ENCODE data around the gene CXCL11. TPM values are rescaled to one million over a fixed set of nuclear protein-coding genes. Genes with fewer than 3 reads are reported as not detected.
"Not testable (repeated sequence)": the region's sequence is repeated elsewhere in the genome, so short reads cannot be mapped to it uniquely, and the experiment has no call there.

Gene CXCL11
- total RNA-seq, 2 experiments from 2014 or later: 0.40 to 0.53 TPM

- Mint-ChIP-seq H3K27me3 (no peaks in the 10 kb centered on the region), H3K4me1 (peaks cover 70% of the 10 kb centered on the region), H3K9me3 (ENCODE audit: low read depth) (no peaks in the 10 kb centered on the region), H3K27ac (peak overlapping the region; percentile 70), H3K36me3 (peaks cover 26% of the 10 kb centered on the region), H3K4me3 (no peak overlapping the region)
- CTCF ChIA-PET: interaction anchor here (1.9 to 2.7 kb wide), 2 partner anchors 35 to 64 kb away, joined by 4 to 28 read pairs; no protein-coding TSS in a partner anchor
- DNase-seq (no peak), ATAC-seq (peak; percentile 56)
Measured at GRCh38 chr4:76059750-76060149, 23.9 kb upstream of the CXCL11 start.

DNA sequence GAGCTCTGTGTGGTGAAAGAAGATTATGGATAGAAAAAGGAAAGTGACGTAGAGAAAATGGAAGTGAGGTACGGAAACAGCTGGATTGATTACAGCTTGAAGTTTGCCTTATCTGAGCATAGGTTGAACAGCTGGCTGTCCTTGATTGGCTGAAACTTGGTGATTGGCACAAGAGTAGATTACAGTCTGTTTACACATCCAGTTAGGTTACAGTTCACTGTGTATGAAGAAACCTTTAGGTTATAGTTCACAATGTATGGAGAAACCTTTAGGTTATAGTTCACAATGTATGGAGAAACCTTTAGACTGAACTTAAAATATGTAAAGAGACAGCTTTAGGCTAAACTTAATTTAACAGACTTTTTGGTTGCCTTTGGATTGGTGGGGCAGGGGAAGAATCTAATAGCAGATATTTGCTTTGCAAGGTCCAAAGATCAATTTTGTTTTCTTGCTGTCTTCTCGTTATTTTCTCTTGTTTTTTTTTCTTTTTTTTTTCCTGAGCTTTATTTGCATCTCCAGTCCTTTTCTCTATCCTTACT lies 23.1 kb upstream of the CXCL11 start:
- peak overlapping the region; percentile 80 for H3K27ac Mint-ChIP-seq

GRCh38 chr4:76058302-76058701 lies 22.4 kb upstream of the CXCL11 start:
- ATAC-seq (peak; percentile 71), DNase-seq (no peak)
- Mint-ChIP-seq H3K27ac (peak overlapping the region; percentile 80), H3K36me3 (peaks cover 23% of the 10 kb centered on the region), H3K27me3 (peaks cover 4% of the 10 kb centered on the region), H3K9me3 (ENCODE audit: low read depth) (no peaks in the 10 kb centered on the region), H3K4me3 (no peak overlapping the region), H3K4me1 (peaks cover 77% of the 10 kb centered on the region)
- CTCF ChIA-PET: interaction anchor here (1.0 to 2.7 kb wide), 6 partner anchors 13 to 67 kb away, joined by 3 to 28 read pairs (median 4); partner anchors contain the start of gene SDAD1

More for the DNA sequence above, 23.1 kb upstream of the CXCL11 start:
- ATAC-seq (peak; percentile 25), DNase-seq (peak; percentile 59)
- Mint-ChIP-seq H3K4me1 (peaks cover 73% of the 10 kb centered on the region), H3K4me3 (peak overlapping the region; percentile 1), H3K36me3 (peaks cover 23% of the 10 kb centered on the region), H3K27me3 (no peaks in the 10 kb centered on the region), H3K9me3 (ENCODE audit: low read depth) (no peaks in the 10 kb centered on the region)
- CTCF ChIA-PET: interaction anchor here (1.0 to 2.7 kb wide), 6 partner anchors 12 to 68 kb away, joined by 3 to 28 read pairs (median 4); partner anchors contain the start of gene SDAD1

DNA sequence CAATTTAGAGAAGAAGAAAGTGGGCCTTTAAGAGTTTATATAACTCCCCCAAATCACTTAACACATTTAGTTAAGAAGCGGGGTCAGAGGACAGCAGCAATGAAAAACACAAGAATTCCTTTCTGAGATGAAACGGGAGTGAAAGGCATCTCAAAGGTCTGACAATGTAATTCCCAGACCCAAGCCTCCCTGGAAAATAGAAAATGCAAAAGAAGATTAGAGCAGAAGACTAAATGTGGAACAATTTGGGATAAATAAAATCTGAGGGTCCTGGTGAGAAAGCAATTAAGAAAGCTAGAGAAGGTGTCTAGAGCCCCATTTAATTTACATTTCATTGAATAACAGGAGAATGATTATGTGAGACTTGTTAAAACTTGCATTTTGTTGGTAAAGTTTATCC lies 19.6 kb upstream of the CXCL11 start:
- peak overlapping the region; percentile 58 for H3K27ac Mint-ChIP-seq
- H3K9me3 Mint-ChIP-seq (ENCODE audit: low read depth): no peaks in the 10 kb centered on the region
- CTCF ChIA-PET: interaction anchor here (1.0 to 3.2 kb wide), 3 partner anchors 12 to 59 kb away, joined by 3 to 15 read pairs (median 4); no protein-coding TSS in a partner anchor
- H3K4me1 Mint-ChIP-seq: peaks cover 61% of the 10 kb centered on the region
- H3K27me3 Mint-ChIP-seq: peaks cover 4% of the 10 kb centered on the region
- peaks cover 7% of the 10 kb centered on the region for H3K36me3 Mint-ChIP-seq
- DNase-seq (no peak), ATAC-seq (no peak)
- H3K4me3 Mint-ChIP-seq: no peak overlapping the region

GRCh38 chr4:76055016-76055415 lies 19.1 kb upstream of the CXCL11 start:
- peaks cover 5% of the 10 kb centered on the region for H3K36me3 Mint-ChIP-seq
- CTCF ChIA-PET: interaction anchor here (1.0 to 3.2 kb wide), 5 partner anchors 12 to 115 kb away, joined by 3 to 15 read pairs (median 3); no protein-coding TSS in a partner anchor
- H3K27me3 Mint-ChIP-seq: peaks cover 4% of the 10 kb centered on the region
- peak overlapping the region; percentile 58 for H3K27ac Mint-ChIP-seq
- H3K4me1 Mint-ChIP-seq: peaks cover 57% of the 10 kb centered on the region
- H3K4me3 Mint-ChIP-seq: no peak overlapping the region
- H3K9me3 Mint-ChIP-seq (ENCODE audit: low read depth): no peaks in the 10 kb centered on the region
- DNase-seq: peak; percentile 67
- peak; percentile 73 for ATAC-seq

DNA sequence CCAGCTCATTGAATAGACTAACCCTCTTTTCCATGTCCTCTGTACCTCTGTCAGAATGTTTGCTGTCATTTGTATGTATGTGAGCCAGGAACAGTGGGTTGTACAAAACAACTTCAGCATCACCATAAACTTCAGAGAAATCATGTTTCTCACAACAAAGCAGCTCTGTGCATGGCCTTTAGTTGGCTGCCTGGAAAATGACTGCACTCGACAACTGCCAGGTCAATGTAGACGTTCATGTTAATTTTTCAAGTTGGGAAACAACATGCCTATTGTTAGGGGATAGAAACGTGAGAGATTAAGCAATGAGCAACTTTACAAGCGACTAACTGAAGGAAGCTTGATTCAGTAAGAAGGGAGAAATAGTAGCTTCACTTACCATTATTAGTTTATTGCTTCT lies 17.9 kb upstream of the CXCL11 start:
- CTCF ChIA-PET: interaction anchor here (0.6 to 3.2 kb wide), 5 partner anchors 37 to 243 kb away, joined by 3 to 15 read pairs (median 3); no protein-coding TSS in a partner anchor
- H3K9me3 Mint-ChIP-seq (ENCODE audit: low read depth): no peaks in the 10 kb centered on the region
- DNase-seq: no peak
- no peak overlapping the region for H3K27ac Mint-ChIP-seq
- no peak for ATAC-seq
- H3K36me3 Mint-ChIP-seq: peaks cover 5% of the 10 kb centered on the region
- peaks cover 4% of the 10 kb centered on the region for H3K27me3 Mint-ChIP-seq
- H3K4me1 Mint-ChIP-seq: peaks cover 45% of the 10 kb centered on the region
- no peak overlapping the region for H3K4me3 Mint-ChIP-seq

- H3K4me1 Mint-ChIP-seq: peaks cover 16% of the 10 kb centered on the region
- ATAC-seq; H3K4me3 Mint-ChIP-seq; H3K9me3 Mint-ChIP-seq (ENCODE audit: low read depth); DNase-seq; H3K36me3 Mint-ChIP-seq; H3K27me3 Mint-ChIP-seq; H3K27ac Mint-ChIP-seq; CTCF ChIA-PET: not testable (repeated sequence)
Measured at GRCh38 chr4:76050560-76051050, 14.7 kb upstream of the CXCL11 start.

DNA sequence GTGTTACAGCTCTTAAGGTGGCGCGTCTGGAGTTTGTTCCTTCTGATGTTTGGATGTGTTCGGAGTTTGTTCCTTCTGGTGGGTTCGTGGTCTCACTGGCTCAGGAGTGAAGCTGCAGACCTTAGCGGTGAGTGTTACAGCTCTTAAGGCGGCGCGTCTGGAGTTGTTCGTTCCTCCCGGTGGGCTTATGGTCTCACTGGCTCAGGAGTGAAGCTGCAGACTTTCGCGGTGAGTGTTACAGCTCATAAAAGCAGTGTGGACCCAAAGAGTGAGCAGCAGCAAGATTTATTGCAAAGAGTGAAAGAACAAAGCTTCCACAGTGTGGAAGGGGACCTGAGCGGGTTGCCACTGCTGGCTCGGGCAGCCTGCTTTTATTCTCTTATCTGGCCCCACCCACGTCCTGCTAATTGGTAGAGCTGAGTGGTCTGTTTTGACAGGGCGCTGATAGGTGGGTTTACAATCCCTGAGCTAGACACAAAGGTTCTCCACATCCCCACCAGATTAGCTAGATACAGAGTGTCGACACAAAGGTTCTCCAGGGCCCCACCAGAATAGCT lies 14.1 kb upstream of the CXCL11 start:
- H3K4me1 Mint-ChIP-seq; H3K27ac Mint-ChIP-seq; DNase-seq; CTCF ChIA-PET; H3K27me3 Mint-ChIP-seq; H3K4me3 Mint-ChIP-seq; H3K9me3 Mint-ChIP-seq (ENCODE audit: low read depth); ATAC-seq; H3K36me3 Mint-ChIP-seq: not testable (repeated sequence)

GRCh38 chr4:76044686-76045085 lies 8.8 kb upstream of the CXCL11 start:
- CTCF ChIA-PET; H3K27me3 Mint-ChIP-seq; ATAC-seq; H3K36me3 Mint-ChIP-seq; H3K4me3 Mint-ChIP-seq; H3K27ac Mint-ChIP-seq; H3K9me3 Mint-ChIP-seq (ENCODE audit: low read depth); DNase-seq: not testable (repeated sequence)
- H3K4me1 Mint-ChIP-seq: peaks cover 17% of the 10 kb centered on the region

DNA sequence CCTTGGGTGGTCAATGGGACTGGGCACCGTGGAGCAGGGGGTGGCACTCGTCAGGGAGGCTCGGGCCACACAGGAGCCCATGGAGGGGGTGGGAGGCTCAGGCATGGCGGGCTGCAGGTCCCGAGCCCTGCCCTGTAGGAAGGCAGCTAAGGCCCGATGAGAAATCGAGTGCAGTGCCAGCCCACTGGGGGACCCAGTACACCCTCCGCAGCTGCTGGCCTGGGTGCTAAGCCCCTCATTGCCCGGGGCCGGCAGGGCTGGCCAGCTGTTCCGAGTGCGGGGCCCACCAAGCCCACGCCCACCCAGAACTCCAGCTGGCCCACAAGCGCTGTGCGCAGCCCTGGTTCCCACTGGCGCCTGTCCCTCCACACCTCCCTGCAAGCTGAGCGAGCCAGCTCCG lies 7.4 kb upstream of the CXCL11 start:
- H3K27me3 Mint-ChIP-seq; H3K27ac Mint-ChIP-seq; H3K9me3 Mint-ChIP-seq (ENCODE audit: low read depth); DNase-seq; ATAC-seq; CTCF ChIA-PET; H3K36me3 Mint-ChIP-seq; H3K4me3 Mint-ChIP-seq: not testable (repeated sequence)
- H3K4me1 Mint-ChIP-seq: peaks cover 17% of the 10 kb centered on the region

DNA sequence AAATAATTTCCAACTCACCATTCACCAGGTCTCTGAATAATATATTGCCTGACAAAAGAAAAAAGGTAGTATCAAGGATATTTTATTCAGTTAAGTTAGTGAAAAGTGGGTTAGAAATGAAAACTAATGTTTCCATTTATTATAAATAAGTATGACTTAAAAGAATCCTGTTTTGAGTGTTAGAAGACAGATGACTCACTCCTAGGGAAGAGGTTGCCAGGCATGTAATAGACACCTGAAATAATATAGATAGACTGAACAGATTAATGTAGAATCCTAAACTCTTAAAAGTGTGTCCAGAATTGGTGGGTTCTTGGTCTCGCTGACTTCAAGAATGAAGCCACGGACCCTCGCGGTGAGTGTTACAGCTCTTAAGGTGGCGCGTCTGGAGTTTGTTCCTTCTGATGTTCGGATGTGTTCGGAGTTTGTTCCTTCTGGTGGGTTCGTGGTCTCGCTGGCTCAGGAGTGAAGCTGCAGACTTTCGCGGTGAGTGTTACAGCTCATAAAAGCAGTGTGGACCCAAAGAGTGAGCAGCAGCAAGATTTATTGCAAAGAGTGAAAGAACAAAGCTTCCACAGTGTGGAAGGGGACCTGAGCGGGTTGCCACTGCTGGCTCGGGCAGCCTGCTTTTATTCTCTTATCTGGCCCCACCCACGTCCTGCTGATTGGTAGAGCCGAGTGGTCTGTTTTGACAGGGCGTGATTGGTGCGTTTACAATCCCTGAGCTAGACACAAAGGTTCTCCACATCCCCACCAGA lies 6.5 kb upstream of the CXCL11 start:
- H3K4me3 Mint-ChIP-seq: peak overlapping the region; percentile 66
- H3K27ac Mint-ChIP-seq: peak overlapping the region; percentile 85
- CTCF ChIA-PET: interaction anchor here (0.7 to 1.9 kb wide), 2 partner anchors 15 to 22 kb away, joined by 3 to 6 read pairs; no protein-coding TSS in a partner anchor
- H3K27me3 Mint-ChIP-seq; H3K36me3 Mint-ChIP-seq; H3K9me3 Mint-ChIP-seq (ENCODE audit: low read depth); DNase-seq: not testable (repeated sequence)
- H3K4me1 Mint-ChIP-seq: peaks cover 17% of the 10 kb centered on the region
- ATAC-seq: peak; percentile 87

- no peaks in the 10 kb centered on the region for H3K9me3 Mint-ChIP-seq (ENCODE audit: low read depth)
- H3K4me3 Mint-ChIP-seq: no peak overlapping the region
- H3K27me3 Mint-ChIP-seq: peaks cover 4% of the 10 kb centered on the region
- no peak for ATAC-seq
- DNase-seq: no peak
- H3K27ac Mint-ChIP-seq: no peak overlapping the region
- peaks cover 21% of the 10 kb centered on the region for H3K4me1 Mint-ChIP-seq
- CTCF ChIA-PET: interaction anchor here (1.4 to 2.5 kb wide), 3 partner anchors 11 to 41 kb away, joined by 3 to 10 read pairs (median 3); no protein-coding TSS in a partner anchor
- H3K36me3 Mint-ChIP-seq: peaks cover 2% of the 10 kb centered on the region
Measured at GRCh38 chr4:76036855-76037254, 985 bp upstream of the CXCL11 start.

DNA sequence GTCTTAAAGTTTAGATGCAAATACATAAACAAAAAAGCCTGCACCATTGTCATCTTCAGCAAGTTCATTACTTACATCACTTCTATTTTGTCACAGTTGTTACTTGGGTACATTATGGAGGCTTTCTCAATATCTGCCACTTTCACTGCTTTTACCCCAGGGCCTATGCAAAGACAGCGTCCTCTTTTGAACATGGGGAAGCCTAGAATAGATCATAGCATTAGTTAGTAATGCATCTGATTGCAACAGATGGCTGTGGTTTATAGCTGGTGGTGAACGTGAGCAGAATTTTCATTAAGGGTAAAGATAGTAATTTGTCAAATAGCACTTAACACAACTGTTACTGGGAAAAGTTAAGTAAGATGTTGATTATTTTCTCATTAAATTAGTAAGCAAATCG lies 729 bp downstream of the CXCL11 start:
- peaks cover 18% of the 10 kb centered on the region for H3K27me3 Mint-ChIP-seq
- CTCF ChIA-PET: interaction anchor here (1.6 to 2.5 kb wide), 2 partner anchors 9 to 39 kb away, joined by 3 to 10 read pairs; no protein-coding TSS in a partner anchor
- H3K36me3 Mint-ChIP-seq: peaks cover 3% of the 10 kb centered on the region
- ATAC-seq: no peak
- DNase-seq: no peak
- H3K9me3 Mint-ChIP-seq (ENCODE audit: low read depth): no peaks in the 10 kb centered on the region
- no peak overlapping the region for H3K4me3 Mint-ChIP-seq
- H3K27ac Mint-ChIP-seq: no peak overlapping the region
- H3K4me1 Mint-ChIP-seq: peaks cover 16% of the 10 kb centered on the region
